GM23338 (cell line): ENCODE measurements around the gene DHX38. TPM values are rescaled to one million over a fixed set of nuclear protein-coding genes. Genes with fewer than 3 reads are reported as not detected.

Experiments used
- EZH2phosphoT487 ChIP-seq: fragments of 200-600 bp; sonication (generic); IDR thresholded peaks from one replicate; pipeline ENCODE4 v1.8.1; 2018; ENCODE audit warnings: antibody characterized with exemption; ENCODE audit not compliant: unreplicated experiment
- NANOG ChIP-seq: IDR thresholded peaks from 2 replicates; pipeline ENCODE4 v1.6.1; 2016; ENCODE audit warnings: antibody characterized with exemption, borderline replicate concordance
- REST ChIP-seq: IDR thresholded peaks from one replicate; pipeline ENCODE4 v1.6.1; 2018; ENCODE audit warnings: antibody characterized with exemption; ENCODE audit not compliant: unreplicated experiment
- STAT1 ChIP-seq: IDR thresholded peaks from one replicate; pipeline ENCODE4 v1.6.1; 2016; ENCODE audit warnings: antibody characterized with exemption; ENCODE audit not compliant: unreplicated experiment
- ZNF114 ChIP-seq: fragments of 250-450 bp; sonication (Bioruptor Pico); IDR thresholded peaks from 2 replicates; pipeline ENCODE4 v1.5.0; 2020; ENCODE audit warnings: mild to moderate bottlenecking, moderate library complexity
- ZNF331 ChIP-seq: fragments of 250-450 bp; sonication (Bioruptor Pico); IDR thresholded peaks from 2 replicates; pipeline ENCODE4 v1.5.0; 2020; ENCODE audit warnings: low read depth, mild to moderate bottlenecking, moderate library complexity
- ZNF462 ChIP-seq: fragments of 250-450 bp; sonication (Bioruptor Pico); IDR thresholded peaks from 2 replicates; pipeline ENCODE4 v1.5.0; 2020; ENCODE audit warnings: mild to moderate bottlenecking, moderate library complexity
- polyA plus RNA-seq: library from polyadenylated mRNA; unstranded; fragments of >200 nt; fragmentation: Nextera tagmentation; extraction: Ambion mirVana; gene quantifications from 2 replicates; pipeline ENCODE4 v1.2.1, GENCODE V29; 2016
- total RNA-seq: library from RNA; depleted of rRNA; stranded (reverse); fragments of >200 nt; shearing (Covaris generic); gene quantifications from 2 replicates; pipeline ENCODE4 v1.2.3, GENCODE V29; 2014

DHX38 gene
- total and polyA plus RNA-seq, 2 experiments from 2014 or later: 31.4 to 46.4 TPM

- TF ChIP-seq ZNF462 (CRISPR knock-in tag) (no peak), NANOG (no peak), ZNF114 (CRISPR knock-in tag) (no peak), ZNF331 (CRISPR knock-in tag) (no peak), REST (no peak), STAT1 (no peak), EZH2phosphoT487 (no peak)
Observed at GRCh38 chr16:72112452-72112792, 18.8 kb downstream of the DHX38 start (continued).
